B cell (primary cell): ENCODE results near the gene AMDHD2.

Experiments
- EZH2 ChIP-seq: IDR thresholded peaks from 2 replicates; pipeline ENCODE4 v1.6.1; 2012; ENCODE audit warnings: borderline replicate concordance, low read depth, mild to moderate bottlenecking, moderate library complexity, low read length; ENCODE audit not compliant: insufficient read depth, poor library complexity, severe bottlenecking
- TF ChIP-seq, protein P1 (sequence below): fragments of 200-600 bp; IDR thresholded peaks from one replicate; pipeline ENCODE4 v1.8.0; 2022; ENCODE audit warnings: antibody characterized with exemption, mild to moderate bottlenecking

GRCh38 chr16:2487903-2488531 lies 32.2 kb upstream of the AMDHD2 start:
- TF ChIP-seq, protein P1, sequence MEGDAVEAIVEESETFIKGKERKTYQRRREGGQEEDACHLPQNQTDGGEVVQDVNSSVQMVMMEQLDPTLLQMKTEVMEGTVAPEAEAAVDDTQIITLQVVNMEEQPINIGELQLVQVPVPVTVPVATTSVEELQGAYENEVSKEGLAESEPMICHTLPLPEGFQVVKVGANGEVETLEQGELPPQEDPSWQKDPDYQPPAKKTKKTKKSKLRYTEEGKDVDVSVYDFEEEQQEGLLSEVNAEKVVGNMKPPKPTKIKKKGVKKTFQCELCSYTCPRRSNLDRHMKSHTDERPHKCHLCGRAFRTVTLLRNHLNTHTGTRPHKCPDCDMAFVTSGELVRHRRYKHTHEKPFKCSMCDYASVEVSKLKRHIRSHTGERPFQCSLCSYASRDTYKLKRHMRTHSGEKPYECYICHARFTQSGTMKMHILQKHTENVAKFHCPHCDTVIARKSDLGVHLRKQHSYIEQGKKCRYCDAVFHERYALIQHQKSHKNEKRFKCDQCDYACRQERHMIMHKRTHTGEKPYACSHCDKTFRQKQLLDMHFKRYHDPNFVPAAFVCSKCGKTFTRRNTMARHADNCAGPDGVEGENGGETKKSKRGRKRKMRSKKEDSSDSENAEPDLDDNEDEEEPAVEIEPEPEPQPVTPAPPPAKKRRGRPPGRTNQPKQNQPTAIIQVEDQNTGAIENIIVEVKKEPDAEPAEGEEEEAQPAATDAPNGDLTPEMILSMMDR, result no peak
- no peak for TF ChIP-seq EZH2
